HUES48 (cell line): ENCODE data around the gene NR2F1-AS1.
A peak's percentile ranks its signal among the peaks of the same experiment; 100 is the strongest.

Experiments
- H3K27ac ChIP-seq: one replicate; pipeline ENCODE4 v1.7.0; 2013; ENCODE audit warnings: low read depth, low read length, inconsistent platforms
- H3K27me3 ChIP-seq: 2 replicates; pipeline ENCODE4 v1.6.1; 2013; ENCODE audit warnings: mild to moderate bottlenecking, low read length; ENCODE audit not compliant: control insufficient read depth, insufficient read depth
- H3K36me3 ChIP-seq: 2 replicates; pipeline ENCODE4 v1.6.1; 2013; ENCODE audit warnings: low read length; ENCODE audit not compliant: control insufficient read depth, insufficient read depth
- H3K4me1 ChIP-seq: 2 replicates; pipeline ENCODE4 v1.6.1; 2013; ENCODE audit warnings: mild to moderate bottlenecking, low read length; ENCODE audit not compliant: control insufficient read depth, insufficient read depth
- H3K4me3 ChIP-seq: 2 replicates; pipeline ENCODE4 v1.5.1; 2013; ENCODE audit warnings: mild to moderate bottlenecking, low read depth, low read length
- H3K9ac ChIP-seq: 2 replicates; pipeline ENCODE4 v1.6.1; 2013; ENCODE audit warnings: mild to moderate bottlenecking, low read depth, low read length, moderate library complexity
- H3K9me3 ChIP-seq: 2 replicates; pipeline ENCODE4 v1.6.1; 2013; ENCODE audit warnings: low read length; ENCODE audit not compliant: control insufficient read depth, insufficient read depth

Gene NR2F1-AS1

DNA sequence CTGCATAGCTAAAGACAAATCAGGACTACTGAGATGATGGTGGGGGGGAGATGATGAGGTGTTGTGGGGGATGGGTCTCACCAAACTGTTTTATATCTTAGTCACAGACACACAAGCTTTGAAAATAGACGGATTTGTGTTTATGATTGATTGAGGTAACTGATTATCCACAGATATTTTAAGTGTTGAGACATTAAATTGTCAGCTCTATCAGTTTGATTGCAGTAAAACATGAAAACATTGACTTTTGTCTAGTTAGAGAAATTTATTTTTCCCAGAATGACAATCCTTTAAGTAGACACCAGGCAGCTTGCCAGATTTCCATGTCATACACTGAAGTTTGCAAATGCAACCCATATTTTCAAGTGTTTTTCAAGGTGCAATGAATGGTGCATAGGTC lies 149.8 kb downstream of the NR2F1-AS1 start:
- peaks cover 10% of the 10 kb centered on the region for H3K4me1 ChIP-seq
- no peak overlapping the region for H3K27ac ChIP-seq
- H3K36me3 ChIP-seq, result no peaks in the 10 kb centered on the region
- no peak overlapping the region for H3K4me3 ChIP-seq
- no peak overlapping the region for H3K9ac ChIP-seq
- no peaks in the 10 kb centered on the region for H3K9me3 ChIP-seq
- no peaks in the 10 kb centered on the region for H3K27me3 ChIP-seq

DNA sequence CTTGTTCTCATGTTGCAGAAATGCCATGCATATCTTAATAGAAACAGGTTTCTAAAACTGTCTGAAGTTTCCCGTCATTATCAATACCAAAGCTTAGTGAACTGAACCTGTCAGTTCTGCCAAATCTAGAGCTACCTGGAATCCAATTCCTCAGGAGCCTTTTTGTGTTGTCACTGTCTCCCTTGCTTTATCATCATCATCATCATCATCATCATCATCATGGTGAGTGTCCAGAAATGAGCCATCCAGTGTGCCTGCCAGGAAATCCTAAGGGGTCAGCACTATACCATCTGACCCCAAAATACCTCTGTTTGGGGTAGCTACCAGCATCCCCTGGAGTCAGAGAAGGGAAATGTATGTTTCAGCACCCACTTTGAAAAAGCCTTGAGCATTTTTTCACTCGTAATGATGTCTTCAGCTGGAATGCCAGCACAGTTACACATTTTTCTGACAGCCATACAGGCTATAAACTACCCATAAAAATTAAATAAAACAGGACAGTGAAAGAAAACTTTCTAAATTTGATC lies 150.3 kb downstream of the NR2F1-AS1 start:
- H3K27ac ChIP-seq, result no peak overlapping the region

DNA sequence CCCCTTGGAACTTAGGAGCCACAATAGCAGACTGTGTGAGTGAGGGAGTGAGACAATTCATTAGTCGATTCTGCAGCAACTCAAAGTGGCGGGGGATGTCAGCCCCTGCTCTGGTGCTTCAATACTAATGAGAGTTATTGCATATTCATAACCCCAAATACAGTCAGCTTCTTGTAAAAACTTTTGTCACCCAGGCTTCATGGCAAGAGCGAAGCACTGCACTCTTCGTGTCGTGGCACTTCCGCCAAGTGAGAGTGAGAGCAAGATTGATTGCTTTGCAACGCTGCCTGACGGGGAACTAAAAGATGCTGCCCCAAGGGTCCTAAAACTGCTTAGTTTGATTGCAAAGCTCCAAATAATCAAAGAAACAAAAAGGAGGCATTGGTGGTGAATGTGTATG lies 150.9 kb downstream of the NR2F1-AS1 start:
- Histone ChIP-seq H3K4me3 (no peak overlapping the region), H3K27ac (no peak overlapping the region), H3K4me1 (peaks cover 11% of the 10 kb centered on the region), H3K9me3 (no peaks in the 10 kb centered on the region), H3K27me3 (no peaks in the 10 kb centered on the region), H3K9ac (no peak overlapping the region), H3K36me3 (no peaks in the 10 kb centered on the region)

More for the DNA sequence above, 150.3 kb downstream of the NR2F1-AS1 start:
- Histone ChIP-seq H3K36me3 (no peaks in the 10 kb centered on the region), H3K27me3 (no peaks in the 10 kb centered on the region), H3K4me1 (peaks cover 11% of the 10 kb centered on the region), H3K4me3 (no peak overlapping the region), H3K9ac (no peak overlapping the region), H3K9me3 (no peaks in the 10 kb centered on the region)

DNA sequence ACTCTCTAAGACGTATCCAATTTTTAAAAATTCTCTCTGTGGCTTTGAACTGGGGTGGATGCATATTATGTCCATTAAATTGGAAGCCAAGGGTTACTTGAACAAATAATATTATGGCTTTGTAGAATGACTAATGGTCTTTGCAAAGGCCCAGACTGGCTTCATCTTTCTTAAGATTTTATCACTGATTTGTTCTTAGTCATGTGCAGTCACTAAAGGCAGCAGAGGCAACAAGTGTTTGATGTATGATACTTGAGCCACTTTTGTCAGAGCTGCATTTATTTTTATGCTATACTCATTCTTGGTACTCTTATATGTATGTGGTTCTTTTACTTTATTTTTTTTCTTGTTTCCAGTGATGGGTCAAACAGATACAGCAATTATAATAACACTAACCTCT lies 152.2 kb downstream of the NR2F1-AS1 start:
- H3K27ac ChIP-seq, result no peak overlapping the region
- no peaks in the 10 kb centered on the region for H3K27me3 ChIP-seq
- no peak overlapping the region for H3K9ac ChIP-seq
- H3K36me3 ChIP-seq, result no peaks in the 10 kb centered on the region
- no peak overlapping the region for H3K4me3 ChIP-seq
- peaks cover 14% of the 10 kb centered on the region for H3K4me1 ChIP-seq
- no peaks in the 10 kb centered on the region for H3K9me3 ChIP-seq

DNA sequence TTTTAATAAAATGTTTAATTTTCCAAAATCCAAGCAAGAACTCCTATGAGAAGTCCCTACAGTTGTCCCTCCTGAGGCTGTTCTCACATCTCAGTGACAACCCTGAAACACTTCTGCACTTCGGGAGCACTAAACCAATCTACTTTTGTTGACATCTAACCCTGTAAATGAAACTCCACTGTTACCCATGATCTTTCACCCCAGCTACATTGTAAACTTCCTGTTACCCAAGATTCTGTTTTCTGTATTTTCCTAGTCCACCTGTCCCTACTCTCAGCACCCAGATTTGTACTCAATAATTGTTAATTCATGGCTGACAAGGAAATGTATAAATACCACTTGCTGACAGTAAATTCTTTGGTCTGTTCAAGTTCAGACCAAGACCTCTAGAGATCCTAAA lies 153.7 kb downstream of the NR2F1-AS1 start:
- no peak overlapping the region for H3K27ac ChIP-seq
- H3K27me3 ChIP-seq, result no peaks in the 10 kb centered on the region

DNA sequence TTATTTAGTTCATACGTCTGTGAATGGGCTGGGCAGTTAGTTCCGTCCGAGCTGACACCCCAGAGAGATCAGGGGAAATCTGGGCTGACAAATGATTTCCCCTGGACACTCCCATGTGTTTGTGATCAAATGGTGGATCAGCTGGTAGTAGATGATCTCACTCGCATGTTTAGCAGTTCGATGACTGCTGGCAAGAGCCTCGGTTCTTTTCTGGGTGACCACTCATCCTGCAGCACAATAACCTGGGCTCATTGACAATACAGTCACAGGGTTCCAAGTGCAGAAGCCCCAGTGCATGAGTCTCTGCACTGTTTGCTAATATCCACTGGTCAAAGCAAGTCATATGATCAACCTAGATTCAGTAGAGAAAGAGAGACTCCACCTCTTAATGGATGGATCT lies 155.9 kb downstream of the NR2F1-AS1 start:
- H3K9me3 ChIP-seq, result no peaks in the 10 kb centered on the region
- H3K4me3 ChIP-seq, result no peak overlapping the region
- no peaks in the 10 kb centered on the region for H3K27me3 ChIP-seq
- H3K27ac ChIP-seq, result no peak overlapping the region
- no peak overlapping the region for H3K9ac ChIP-seq
- no peaks in the 10 kb centered on the region for H3K36me3 ChIP-seq
- H3K4me1 ChIP-seq, result peaks cover 45% of the 10 kb centered on the region

More for the DNA sequence above, 153.7 kb downstream of the NR2F1-AS1 start:
- H3K4me3 ChIP-seq, result no peak overlapping the region
- no peaks in the 10 kb centered on the region for H3K36me3 ChIP-seq
- H3K9ac ChIP-seq, result no peak overlapping the region
- H3K9me3 ChIP-seq, result no peaks in the 10 kb centered on the region
- peaks cover 29% of the 10 kb centered on the region for H3K4me1 ChIP-seq

DNA sequence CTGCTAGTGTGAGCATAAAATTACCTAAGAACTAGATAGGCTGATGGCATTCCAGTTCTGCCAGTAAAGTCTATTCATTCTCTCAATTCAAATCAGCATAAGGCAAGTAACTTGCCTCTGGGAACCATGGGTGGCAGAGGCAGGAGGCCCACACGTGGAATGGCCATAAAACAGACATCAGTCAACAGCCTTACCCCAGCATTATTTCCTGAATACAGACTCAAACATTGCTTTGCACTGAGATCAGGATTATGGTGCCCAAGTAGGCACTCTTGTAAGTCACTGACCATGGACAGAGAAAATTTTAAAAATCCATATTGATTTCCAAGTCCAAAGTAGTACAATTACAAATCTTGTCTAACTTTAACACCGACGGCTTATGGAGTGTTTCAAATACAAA lies 157.7 kb downstream of the NR2F1-AS1 start:
- Histone ChIP-seq H3K4me3 (no peak overlapping the region), H3K27me3 (no peaks in the 10 kb centered on the region), H3K4me1 (peaks cover 45% of the 10 kb centered on the region), H3K9me3 (no peaks in the 10 kb centered on the region), H3K27ac (peak overlapping the region; percentile 67), H3K9ac (no peak overlapping the region), H3K36me3 (no peaks in the 10 kb centered on the region)

DNA sequence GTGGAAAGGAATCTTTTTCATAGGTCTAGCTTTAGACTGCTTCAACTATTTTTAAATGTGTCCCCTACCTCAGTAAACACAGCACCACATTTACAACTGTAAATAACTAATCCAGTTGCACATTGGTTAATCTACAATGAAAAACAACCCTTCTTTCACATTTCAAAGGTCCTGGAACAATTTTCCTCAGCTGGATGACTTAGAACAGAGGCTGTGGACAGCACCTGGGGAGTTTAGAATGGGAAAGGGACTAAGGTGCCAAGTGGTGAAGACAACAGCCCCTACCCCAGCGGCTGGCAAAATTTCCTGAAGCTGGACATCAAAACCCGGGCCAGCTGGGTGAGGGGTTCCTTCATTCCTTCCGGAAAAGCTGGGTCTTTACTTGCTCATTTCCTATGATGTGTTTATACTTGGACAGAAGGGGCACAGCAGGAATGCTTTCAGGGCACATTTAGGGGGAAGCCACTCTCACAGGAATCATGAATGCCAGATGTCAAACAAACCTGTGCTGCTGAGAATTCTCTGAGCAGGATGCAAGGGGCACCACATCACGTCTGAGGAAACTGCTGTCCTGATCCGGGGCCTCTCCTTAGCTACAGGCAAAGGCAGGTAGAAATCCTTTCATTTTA lies 158.3 kb downstream of the NR2F1-AS1 start:
- Histone ChIP-seq H3K27me3 (no peaks in the 10 kb centered on the region), H3K36me3 (no peaks in the 10 kb centered on the region), H3K9ac (no peak overlapping the region; the same call in 1 of the 2 replicates), H3K4me3 (no peak overlapping the region), H3K9me3 (no peaks in the 10 kb centered on the region), H3K27ac (peak overlapping the region; percentile 67), H3K4me1 (peaks cover 46% of the 10 kb centered on the region)

DNA sequence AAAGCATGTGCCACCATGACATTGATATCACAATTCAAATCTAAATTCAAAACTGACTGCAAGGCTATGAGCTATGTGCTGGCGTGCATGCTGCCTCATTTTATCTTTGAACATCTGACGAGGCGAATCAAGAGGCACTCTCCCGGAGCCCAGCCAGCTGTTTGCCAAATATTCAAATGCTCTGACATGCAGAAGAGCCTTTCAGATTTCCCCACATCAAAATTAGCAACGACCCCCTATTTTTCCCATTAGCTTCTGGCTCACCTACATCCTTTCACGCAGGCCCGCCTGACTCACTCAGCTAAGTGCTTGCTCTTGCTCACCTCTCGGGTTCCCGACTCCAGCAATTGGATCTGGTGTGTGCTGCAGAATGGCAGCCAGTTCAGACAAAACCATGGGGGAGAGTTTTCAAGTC lies 159.0 kb downstream of the NR2F1-AS1 start:
- Histone ChIP-seq H3K9me3 (no peaks in the 10 kb centered on the region), H3K27ac (peak overlapping the region; percentile 67), H3K27me3 (no peaks in the 10 kb centered on the region), H3K36me3 (no peaks in the 10 kb centered on the region), H3K4me3 (peak overlapping the region; percentile 5; the same call in 1 of the 2 replicates), H3K4me1 (peaks cover 46% of the 10 kb centered on the region), H3K9ac (no peak overlapping the region)

DNA sequence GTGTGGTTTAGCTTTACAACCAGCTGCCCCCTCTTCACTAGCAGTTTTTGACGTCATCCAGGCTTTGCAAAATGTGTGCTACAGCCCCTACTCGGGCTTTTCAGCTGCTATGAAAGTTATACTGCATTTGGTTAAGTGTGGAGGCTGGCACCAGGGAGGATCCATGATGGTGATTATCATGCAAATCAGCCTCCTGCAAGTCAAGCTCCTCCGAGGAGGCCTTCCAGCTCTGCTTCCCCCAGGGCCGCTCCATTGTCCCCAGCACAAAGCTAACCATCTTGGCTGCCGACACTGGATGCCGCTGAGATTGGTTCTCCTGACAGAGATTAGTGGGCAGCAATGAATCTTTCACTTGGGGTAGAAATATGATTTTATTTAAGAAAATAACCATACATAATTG lies 159.6 kb downstream of the NR2F1-AS1 start:
- Histone ChIP-seq H3K4me1 (peaks cover 44% of the 10 kb centered on the region), H3K9ac (no peak overlapping the region), H3K4me3 (peak overlapping the region; percentile 5; the same call in 1 of the 2 replicates), H3K9me3 (no peaks in the 10 kb centered on the region), H3K27ac (peak overlapping the region; percentile 67), H3K36me3 (no peaks in the 10 kb centered on the region), H3K27me3 (no peaks in the 10 kb centered on the region)

DNA sequence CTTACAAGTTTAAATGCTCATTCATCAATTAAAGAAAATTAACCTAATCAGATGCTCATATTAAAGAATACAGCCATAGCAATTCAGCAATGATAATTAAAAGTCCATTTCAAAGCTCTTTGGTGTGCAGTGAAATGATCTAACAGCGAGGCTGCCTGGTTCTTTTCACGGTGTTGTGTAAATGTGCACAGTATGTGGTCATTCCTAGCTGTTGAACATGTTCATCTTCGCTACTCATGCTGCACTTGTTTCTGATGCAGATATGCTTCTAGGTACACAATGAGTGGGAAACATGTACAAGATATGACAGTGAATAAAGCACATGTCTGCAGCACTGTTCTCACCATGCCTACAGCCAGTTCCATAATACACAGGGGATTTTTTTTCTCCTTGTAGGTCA lies 163.5 kb downstream of the NR2F1-AS1 start:
- Histone ChIP-seq H3K27me3 (no peaks in the 10 kb centered on the region), H3K9me3 (no peaks in the 10 kb centered on the region), H3K36me3 (no peaks in the 10 kb centered on the region), H3K27ac (no peak overlapping the region), H3K4me3 (no peak overlapping the region), H3K4me1 (peaks cover 24% of the 10 kb centered on the region), H3K9ac (no peak overlapping the region)
